GM13977 (cell line): Measurements from ENCODE around the gene OVCH1.

ENCODE experiments used
- DNase-seq: peaks from one replicate; pipeline ENCODE4 v3.0.0; 2012; ENCODE audit warnings: low spot score
- in situ Hi-C: fragments of 300-500 bp; cut with MboI; formaldehyde crosslinking; loops from one replicate; pipeline ENCODE4 v1.12.0; 2022; ENCODE audit warnings: low sequenced_read_pairs, low pct_unique_long_range_greater_than_20kb, mixed read lengths, inconsistent platforms; ENCODE audit not compliant: unreplicated experiment
- TF ChIP-seq, protein P1 (sequence below): IDR thresholded peaks from 2 replicates; pipeline ENCODE4 v1.5.1; 2012; ENCODE audit warnings: mild to moderate bottlenecking, control low read depth; ENCODE audit not compliant: insufficient read depth; ENCODE audit errors: extremely low read depth, missing control alignments

Gene OVCH1

DNA sequence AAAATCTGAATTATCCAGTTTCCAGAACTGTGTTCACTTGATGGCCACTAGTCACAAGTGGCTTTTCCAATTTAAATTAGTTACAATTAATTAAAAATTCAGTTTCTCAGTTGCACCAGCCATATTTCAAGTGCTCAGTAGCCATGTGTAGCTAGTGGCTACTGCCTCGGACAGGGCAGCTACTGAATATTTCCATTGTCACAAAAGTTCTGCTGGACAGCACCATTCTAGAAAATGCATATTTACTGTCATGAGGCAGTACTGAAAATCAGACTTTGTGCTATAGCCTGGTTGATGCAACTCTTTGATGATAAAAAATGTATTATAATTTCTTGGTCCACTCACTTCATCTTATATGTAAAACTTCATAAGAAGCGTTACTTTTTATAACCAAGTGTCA is 11.5 kb upstream of the OVCH1 start:
- TF ChIP-seq, protein P1, sequence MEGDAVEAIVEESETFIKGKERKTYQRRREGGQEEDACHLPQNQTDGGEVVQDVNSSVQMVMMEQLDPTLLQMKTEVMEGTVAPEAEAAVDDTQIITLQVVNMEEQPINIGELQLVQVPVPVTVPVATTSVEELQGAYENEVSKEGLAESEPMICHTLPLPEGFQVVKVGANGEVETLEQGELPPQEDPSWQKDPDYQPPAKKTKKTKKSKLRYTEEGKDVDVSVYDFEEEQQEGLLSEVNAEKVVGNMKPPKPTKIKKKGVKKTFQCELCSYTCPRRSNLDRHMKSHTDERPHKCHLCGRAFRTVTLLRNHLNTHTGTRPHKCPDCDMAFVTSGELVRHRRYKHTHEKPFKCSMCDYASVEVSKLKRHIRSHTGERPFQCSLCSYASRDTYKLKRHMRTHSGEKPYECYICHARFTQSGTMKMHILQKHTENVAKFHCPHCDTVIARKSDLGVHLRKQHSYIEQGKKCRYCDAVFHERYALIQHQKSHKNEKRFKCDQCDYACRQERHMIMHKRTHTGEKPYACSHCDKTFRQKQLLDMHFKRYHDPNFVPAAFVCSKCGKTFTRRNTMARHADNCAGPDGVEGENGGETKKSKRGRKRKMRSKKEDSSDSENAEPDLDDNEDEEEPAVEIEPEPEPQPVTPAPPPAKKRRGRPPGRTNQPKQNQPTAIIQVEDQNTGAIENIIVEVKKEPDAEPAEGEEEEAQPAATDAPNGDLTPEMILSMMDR: no peak
- in situ Hi-C loops: no loop called here
- no peak for DNase-seq

- in situ Hi-C loops: no loop called here
- TF ChIP-seq, protein P1: no peak
- DNase-seq: no peak
These were observed 7.6 kb upstream of the OVCH1 start for GRCh38 chr12:29505122-29505521.

- no peak for DNase-seq
- in situ Hi-C loops: no loop called here
These were observed 5.8 kb upstream of the OVCH1 start for GRCh38 chr12:29503283-29503682.

DNA sequence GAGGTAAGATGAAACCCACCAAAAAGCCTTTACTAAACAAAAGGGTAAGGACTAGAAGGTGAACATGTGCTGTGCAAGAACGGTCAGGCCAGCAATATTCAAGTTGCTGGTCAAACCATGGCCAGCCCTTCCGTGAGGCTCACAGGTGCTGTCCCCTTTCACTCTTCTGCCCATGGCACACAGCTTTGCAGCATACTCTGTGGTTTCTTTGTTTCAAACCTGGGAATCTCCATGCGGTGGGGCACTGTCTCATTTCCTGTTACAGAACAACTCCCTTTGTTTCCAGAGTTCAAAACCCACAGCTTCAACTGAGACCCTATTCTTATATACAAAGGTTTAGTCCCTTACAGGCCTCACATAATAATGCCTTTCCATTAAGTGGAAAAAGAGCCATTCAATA is 1.7 kb upstream of the OVCH1 start:
- no peak for DNase-seq
- TF ChIP-seq, protein P1: no peak
- in situ Hi-C loops: no loop called here

More at GRCh38 chr12:29503283-29503682, 5.8 kb upstream of the OVCH1 start:
- TF ChIP-seq, protein P1: no peak

DNA sequence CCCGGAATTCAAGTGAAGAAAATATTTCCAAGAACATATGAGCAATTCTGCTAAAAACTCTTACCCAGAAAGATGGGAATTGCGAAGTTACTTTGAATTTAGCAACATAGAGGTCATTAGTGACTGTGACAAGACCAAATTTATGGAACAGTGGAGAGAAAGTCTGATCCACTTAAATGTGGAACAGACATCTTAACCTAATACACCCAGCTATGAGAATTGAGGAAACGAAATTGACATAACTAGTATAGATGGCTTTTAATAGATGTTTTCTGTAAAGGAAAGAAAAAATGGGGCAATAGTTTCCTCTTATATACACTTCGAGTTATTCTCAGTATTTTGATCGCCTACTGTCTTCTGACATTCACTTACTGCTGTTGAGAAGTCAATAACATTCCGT is 4.6 kb downstream of the OVCH1 start:
- no peak for DNase-seq
- TF ChIP-seq, protein P1: no peak
- in situ Hi-C loops: no loop called here

- TF ChIP-seq, protein P1: no peak
- in situ Hi-C loops: no loop called here
- no peak for DNase-seq
These were observed 10.5 kb downstream of the OVCH1 start for GRCh38 chr12:29486972-29487371.

- in situ Hi-C loops: no loop called here
- DNase-seq: no peak
- TF ChIP-seq, protein P1: no peak
These were observed 34.3 kb downstream of the OVCH1 start for GRCh38 chr12:29463198-29463597.
